SU-DHL-6 (cell line): Measurements from ENCODE around the gene SRF.

Source experiments
- EZH2phosphoT487 ChIP-seq: fragments of 200-600 bp; sonication (generic), shearing (Covaris generic); conservative IDR thresholded peaks from 2 replicates; pipeline ENCODE4 v1.6.1; 2018; ENCODE audit warnings: mild to moderate bottlenecking, antibody characterized with exemption, low read length, moderate library complexity, mixed read lengths
- TF ChIP-seq, protein P1 (sequence below): fragments of 200-600 bp; sonication (generic); IDR thresholded peaks from one replicate; pipeline ENCODE4 v1.5.1; 2017; ENCODE audit warnings: antibody characterized with exemption, mild to moderate bottlenecking, low read length, moderate library complexity; ENCODE audit not compliant: insufficient read depth, poor library complexity, severe bottlenecking

DNA sequence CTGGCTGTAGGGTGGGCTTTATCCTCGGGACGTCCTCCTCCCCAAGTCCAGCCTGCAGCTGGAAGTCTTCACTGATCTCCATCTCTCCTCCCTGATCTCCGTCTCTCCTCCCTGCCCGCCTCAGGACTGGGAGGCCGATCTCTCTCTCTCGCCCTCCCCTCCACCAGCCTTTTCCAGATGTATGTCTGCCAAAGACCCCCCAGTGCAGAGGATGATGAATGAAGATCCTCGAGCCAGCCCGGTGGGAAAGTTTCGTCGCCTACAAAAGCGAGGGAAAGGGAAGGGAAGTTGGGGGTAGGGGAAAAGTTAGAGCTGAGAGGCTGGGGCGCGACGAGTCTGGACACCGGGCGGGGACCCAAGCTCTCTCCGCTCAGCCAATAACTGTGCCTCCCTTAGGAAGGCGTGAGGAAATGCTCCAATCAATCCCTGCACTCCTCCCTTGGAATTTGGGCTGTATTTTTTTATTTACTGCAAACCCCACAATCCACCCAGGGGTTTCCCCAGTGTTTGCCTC lies 595 bp upstream of the SRF start:
- TF ChIP-seq, protein P1, sequence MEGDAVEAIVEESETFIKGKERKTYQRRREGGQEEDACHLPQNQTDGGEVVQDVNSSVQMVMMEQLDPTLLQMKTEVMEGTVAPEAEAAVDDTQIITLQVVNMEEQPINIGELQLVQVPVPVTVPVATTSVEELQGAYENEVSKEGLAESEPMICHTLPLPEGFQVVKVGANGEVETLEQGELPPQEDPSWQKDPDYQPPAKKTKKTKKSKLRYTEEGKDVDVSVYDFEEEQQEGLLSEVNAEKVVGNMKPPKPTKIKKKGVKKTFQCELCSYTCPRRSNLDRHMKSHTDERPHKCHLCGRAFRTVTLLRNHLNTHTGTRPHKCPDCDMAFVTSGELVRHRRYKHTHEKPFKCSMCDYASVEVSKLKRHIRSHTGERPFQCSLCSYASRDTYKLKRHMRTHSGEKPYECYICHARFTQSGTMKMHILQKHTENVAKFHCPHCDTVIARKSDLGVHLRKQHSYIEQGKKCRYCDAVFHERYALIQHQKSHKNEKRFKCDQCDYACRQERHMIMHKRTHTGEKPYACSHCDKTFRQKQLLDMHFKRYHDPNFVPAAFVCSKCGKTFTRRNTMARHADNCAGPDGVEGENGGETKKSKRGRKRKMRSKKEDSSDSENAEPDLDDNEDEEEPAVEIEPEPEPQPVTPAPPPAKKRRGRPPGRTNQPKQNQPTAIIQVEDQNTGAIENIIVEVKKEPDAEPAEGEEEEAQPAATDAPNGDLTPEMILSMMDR: no peak
- no peak for TF ChIP-seq EZH2phosphoT487
